ENCODE measurements around the gene ZNF614.

GRCh38 chr19:51980116-51980736 is 48.0 kb downstream of the ZNF614 start:
- TF ChIP-seq CTCF (IDR thresholded peaks at IDR 0.05 in 8 of 11, conservative IDR thresholded peaks at IDR 0.05 in 3 of 11) (no peak), POLR2A (IDR thresholded peaks at IDR 0.05) (no peak), POLR2AphosphoS5 (IDR thresholded peaks at IDR 0.05) (no peak)

Measured in spleen (tissue), 7 donors.